PFSK-1 (cell line): ENCODE measurements around the gene HMGN4.

Experiments used
- FOXP2 ChIP-seq: optimal IDR thresholded peaks from 2 replicates; pipeline ENCODE3; 2011; ENCODE audit warnings: borderline replicate concordance, control low read depth, inconsistent platforms; ENCODE audit not compliant: insufficient read depth; ENCODE audit errors: extremely low read length, extremely low read depth
- POLR2AphosphoS5 ChIP-seq: IDR thresholded peaks from 2 replicates; pipeline ENCODE4 v1.6.1; 2012; ENCODE audit warnings: low read depth, mild to moderate bottlenecking, control low read depth, low read length, moderate library complexity
- REST ChIP-seq, 2 experiments: IDR thresholded peaks; 2 replicates each; pipeline versions ENCODE4 v1.6.1 to v1.8.0; 2011 to 2012; ENCODE audit warnings: low read depth in 2 of 2, low read length in 2 of 2, control low read depth in 1 of 2, inconsistent platforms in 1 of 2, mild to moderate bottlenecking in 1 of 2, moderate library complexity in 1 of 2; ENCODE audit not compliant: insufficient read depth in 1 of 2
- SIN3A ChIP-seq: IDR thresholded peaks from 2 replicates; pipeline ENCODE4 v1.6.1; 2012; ENCODE audit warnings: mild to moderate bottlenecking, low read length, moderate library complexity, borderline replicate concordance; ENCODE audit not compliant: insufficient read depth
- TAF1 ChIP-seq: IDR thresholded peaks from 2 replicates; pipeline ENCODE4 v1.6.1; 2012; ENCODE audit warnings: low read length, control low read depth, borderline replicate concordance; ENCODE audit not compliant: insufficient read depth

HMGN4 gene

GRCh38 chr6:26538572-26538902 lies 371 bp downstream of the HMGN4 start:
- no peak for TF ChIP-seq REST (IDR thresholded peaks at IDR 0.05; ENCODE audit: insufficient read depth in 1 of 2, low read depth in 2 of 2, low read length in 2 of 2)
- TF ChIP-seq SIN3A, result no peak
- no peak for TF ChIP-seq POLR2AphosphoS5
- TF ChIP-seq FOXP2, result no peak
- no peak for TF ChIP-seq TAF1

GRCh38 chr6:26539071-26539615 lies 977 bp downstream of the HMGN4 start:
- TF ChIP-seq POLR2AphosphoS5 (no peak), REST (IDR thresholded peaks at IDR 0.05; ENCODE audit: insufficient read depth in 1 of 2, low read depth in 2 of 2, low read length in 2 of 2) (no peak), SIN3A (no peak), FOXP2 (no peak), TAF1 (no peak)

GRCh38 chr6:26541579-26541978 lies 3.4 kb downstream of the HMGN4 start:
- TF ChIP-seq POLR2AphosphoS5 (no peak), SIN3A (no peak), TAF1 (no peak)

- TF ChIP-seq POLR2AphosphoS5 (no peak), SIN3A (no peak), TAF1 (no peak), FOXP2 (no peak), REST (IDR thresholded peaks at IDR 0.05; ENCODE audit: insufficient read depth in 1 of 2, low read depth in 2 of 2, low read length in 2 of 2) (no peak)
These were observed 5.8 kb downstream of the HMGN4 start for GRCh38 chr6:26543953-26544352.

- TF ChIP-seq POLR2AphosphoS5 (no peak), SIN3A (no peak)
These were observed 6.3 kb downstream of the HMGN4 start for GRCh38 chr6:26544473-26544872.

- no peak for TF ChIP-seq FOXP2
- no peak for TF ChIP-seq SIN3A
- TF ChIP-seq REST (IDR thresholded peaks at IDR 0.05; ENCODE audit: insufficient read depth in 1 of 2, low read depth in 2 of 2, low read length in 2 of 2), result no peak
- no peak for TF ChIP-seq TAF1
- no peak for TF ChIP-seq POLR2AphosphoS5
These were observed 7.5 kb downstream of the HMGN4 start for GRCh38 chr6:26545627-26546026.
